ENCODE results near the gene GPR162. TPM values are rescaled to one million over a fixed set of nuclear protein-coding genes. Genes with fewer than 3 reads are reported as not detected.
"Not testable (repeated sequence)": the region's sequence is repeated elsewhere in the genome, so short reads cannot be mapped to it uniquely, and the experiment has no call there.

GPR162 gene
- total RNA-seq, 1 donor from 2014 or later, result 0.75 TPM

- H3K4me3 ChIP-seq (ENCODE audit: low read depth, low read length), result no peak overlapping the region
- no peak for DNase-seq (ENCODE audit: low read depth)
- peaks cover 11% of the 10 kb centered on the region for H3K36me3 ChIP-seq (ENCODE audit: control insufficient read depth, insufficient read depth, low read length)
- TF ChIP-seq CTCF (IDR thresholded peaks at IDR 0.05; ENCODE audit: insufficient read depth, low read length, poor library complexity, severe bottlenecking), result no peak
- H3K27me3 ChIP-seq (ENCODE audit: control insufficient read depth, insufficient read depth, low read length), result no peaks in the 10 kb centered on the region
These were observed 39.3 kb downstream of the GPR162 start for GRCh38 chr12:6860942-6861341.

- Histone ChIP-seq H3K4me3 (ENCODE audit: low read depth, low read length) (no peak overlapping the region), H3K36me3 (ENCODE audit: control insufficient read depth, insufficient read depth, low read length) (peaks cover 11% of the 10 kb centered on the region), H3K27me3 (ENCODE audit: control insufficient read depth, insufficient read depth, low read length) (no peaks in the 10 kb centered on the region)
- no peak for TF ChIP-seq CTCF (IDR thresholded peaks at IDR 0.05; ENCODE audit: insufficient read depth, low read length, poor library complexity, severe bottlenecking)
- DNase-seq (ENCODE audit: low read depth), result no peak
These were observed 39.8 kb downstream of the GPR162 start for GRCh38 chr12:6861391-6861790.

- DNase-seq (ENCODE audit: low read depth), result no peak
- TF ChIP-seq CTCF (IDR thresholded peaks at IDR 0.05; ENCODE audit: insufficient read depth, low read length, poor library complexity, severe bottlenecking), result no peak
- Histone ChIP-seq H3K36me3 (ENCODE audit: control insufficient read depth, insufficient read depth, low read length) (peaks cover 10% of the 10 kb centered on the region), H3K27me3 (ENCODE audit: control insufficient read depth, insufficient read depth, low read length) (no peaks in the 10 kb centered on the region), H3K4me3 (ENCODE audit: low read depth, low read length) (no peak overlapping the region)
These were observed 41.4 kb downstream of the GPR162 start for GRCh38 chr12:6863033-6863432.

DNA sequence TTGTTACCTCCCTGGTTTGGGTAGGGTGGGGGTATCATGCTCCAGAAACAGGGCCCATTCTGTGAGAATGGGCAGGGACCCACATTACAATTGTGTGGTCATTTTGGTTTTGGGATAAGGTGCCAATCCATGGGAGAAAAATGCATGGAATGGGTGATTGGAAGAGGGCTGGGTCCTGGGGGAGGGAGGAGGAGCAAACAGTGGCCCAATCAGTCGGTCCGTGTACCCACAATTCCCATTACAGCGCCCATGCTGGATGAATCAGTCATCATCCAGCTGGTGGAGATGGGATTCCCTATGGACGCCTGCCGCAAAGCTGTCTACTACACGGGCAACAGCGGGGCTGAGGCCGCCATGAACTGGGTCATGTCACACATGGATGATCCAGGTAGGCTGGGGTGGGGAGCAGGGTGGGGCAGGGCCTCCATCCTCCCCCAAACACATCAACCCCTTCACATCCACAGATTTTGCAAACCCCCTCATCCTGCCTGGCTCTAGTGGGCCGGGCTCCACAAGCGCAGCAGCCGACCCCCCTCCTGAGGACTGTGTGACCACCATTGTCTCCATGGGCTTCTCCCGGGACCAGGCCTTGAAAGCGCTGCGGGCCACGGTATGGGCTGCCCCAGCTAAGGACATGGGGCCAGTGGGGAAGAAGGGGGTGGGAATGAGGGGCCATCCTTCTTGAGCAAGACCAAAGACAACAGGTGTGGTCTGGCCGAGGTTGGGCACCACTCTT lies 42.1 kb downstream of the GPR162 start:
- Histone ChIP-seq H3K4me3 (ENCODE audit: low read depth, low read length) (no peak overlapping the region), H3K27me3 (ENCODE audit: control insufficient read depth, insufficient read depth, low read length) (no peaks in the 10 kb centered on the region), H3K36me3 (ENCODE audit: control insufficient read depth, insufficient read depth, low read length) (peaks cover 8% of the 10 kb centered on the region)
- no peak for TF ChIP-seq CTCF (IDR thresholded peaks at IDR 0.05; ENCODE audit: insufficient read depth, low read length, poor library complexity, severe bottlenecking)
- no peak for DNase-seq (ENCODE audit: low read depth)

DNA sequence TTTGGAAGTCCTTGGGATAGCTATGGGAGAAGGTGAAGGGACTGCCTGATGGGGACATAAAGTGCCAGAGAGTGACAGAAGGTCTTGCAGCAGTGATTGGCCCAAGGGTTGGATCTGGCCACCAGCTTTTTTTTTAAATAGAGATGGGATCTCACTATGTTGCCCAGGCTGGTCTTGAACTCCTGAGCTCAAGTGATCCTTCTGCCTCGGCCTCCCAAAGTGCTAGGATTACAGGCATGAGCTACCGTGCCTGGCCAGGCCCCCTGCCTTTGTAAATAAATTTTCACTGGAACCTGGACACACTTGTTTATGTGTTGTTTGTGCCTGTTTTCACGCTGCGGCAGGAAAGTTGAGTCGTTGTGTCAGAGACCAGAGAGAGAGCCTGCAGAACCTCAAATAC lies 43.7 kb downstream of the GPR162 start:
- not testable (repeated sequence) for DNase-seq (ENCODE audit: low read depth); H3K27me3 ChIP-seq (ENCODE audit: control insufficient read depth, insufficient read depth, low read length); H3K4me3 ChIP-seq (ENCODE audit: low read depth, low read length)
- peaks cover 11% of the 10 kb centered on the region for H3K36me3 ChIP-seq (ENCODE audit: control insufficient read depth, insufficient read depth, low read length)

- Histone ChIP-seq H3K4me3 (ENCODE audit: low read depth, low read length) (no peak overlapping the region), H3K27me3 (ENCODE audit: control insufficient read depth, insufficient read depth, low read length) (no peaks in the 10 kb centered on the region), H3K36me3 (ENCODE audit: control insufficient read depth, insufficient read depth, low read length) (peaks cover 13% of the 10 kb centered on the region)
- TF ChIP-seq CTCF (IDR thresholded peaks at IDR 0.05; ENCODE audit: insufficient read depth, low read length, poor library complexity, severe bottlenecking), result no peak
- DNase-seq (ENCODE audit: low read depth), result no peak
These were observed 44.7 kb downstream of the GPR162 start for GRCh38 chr12:6866163-6866919.
